ENCODE data around the gene TAS2R31.
"Not testable (repeated sequence)": the region's sequence is repeated elsewhere in the genome, so short reads cannot be mapped to it uniquely, and the experiment has no call there.

Gene TAS2R31

GRCh38 chr12:11031307-11031706, at the start of gene TAS2R31:
TAS2R31 (minus strand) TSS chr12:11031407; CDS start chr12:11031335, 72 bp downstream.
- DNase-seq (ENCODE audit: low spot score), result no peak

GRCh38 chr12:11078246-11078645, 47.0 kb upstream of the TAS2R31 start:
- no peak for DNase-seq (ENCODE audit: low spot score)

DNA sequence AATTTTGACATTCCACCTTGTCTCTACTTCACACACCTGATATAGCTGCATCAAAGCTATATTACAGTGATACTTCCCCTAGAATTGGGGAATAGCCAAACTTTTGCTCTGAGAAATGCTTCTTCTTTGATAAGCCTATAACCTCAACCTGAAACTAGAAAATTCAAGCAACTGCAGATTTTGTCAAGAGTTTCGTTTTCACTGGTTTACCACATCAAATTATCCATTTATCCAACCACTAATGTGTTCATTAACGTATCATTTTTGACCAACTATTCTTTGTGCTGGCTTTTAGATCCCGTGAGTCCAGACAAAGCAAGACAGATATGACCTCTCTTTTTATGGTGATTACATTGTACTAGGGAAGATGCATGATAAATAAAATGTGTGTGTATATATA, 44.4 kb upstream of the TAS2R31 start:
- no peak for DNase-seq (ENCODE audit: low spot score)

DNA sequence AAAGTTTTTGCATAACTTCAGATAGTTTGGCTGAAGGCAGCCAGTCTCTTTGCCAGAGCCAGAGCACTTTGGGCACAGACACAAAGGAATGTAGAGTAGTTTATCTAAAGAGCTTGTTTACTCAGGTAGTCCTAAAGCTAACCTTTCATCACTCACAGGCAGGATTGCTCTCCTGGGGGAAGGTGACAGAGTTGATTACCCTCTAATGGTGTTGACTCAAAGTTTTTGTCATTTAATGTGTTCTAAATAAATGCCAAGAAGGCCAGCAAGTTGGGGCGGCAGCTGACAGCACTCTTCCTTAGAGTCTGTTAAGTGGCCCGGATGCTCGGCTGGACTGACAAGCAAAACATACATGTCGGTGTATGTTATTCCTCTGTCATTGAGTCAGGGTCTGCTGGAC, 40.2 kb upstream of the TAS2R31 start:
- no peak for DNase-seq (ENCODE audit: low spot score)

DNA sequence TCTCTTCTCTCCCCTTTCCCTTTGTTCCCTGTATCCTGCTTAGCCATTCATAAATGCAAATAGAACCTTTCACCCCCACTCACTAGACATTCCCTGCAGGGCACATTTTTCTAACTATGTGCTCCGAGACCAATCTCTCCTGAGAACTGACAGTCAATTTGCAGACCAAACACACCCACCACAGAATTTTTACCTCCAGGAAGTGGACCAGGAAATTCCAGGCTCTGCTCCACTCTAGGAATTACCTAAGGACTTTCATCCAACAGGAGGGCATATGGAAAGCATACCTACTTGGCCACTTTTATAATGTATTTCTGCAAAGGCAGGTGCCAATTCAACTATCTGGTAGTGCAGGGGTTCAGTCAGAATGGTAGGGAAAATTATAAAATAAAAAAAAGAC, 39.8 kb upstream of the TAS2R31 start:
- DNase-seq (ENCODE audit: low spot score), result no peak

DNA sequence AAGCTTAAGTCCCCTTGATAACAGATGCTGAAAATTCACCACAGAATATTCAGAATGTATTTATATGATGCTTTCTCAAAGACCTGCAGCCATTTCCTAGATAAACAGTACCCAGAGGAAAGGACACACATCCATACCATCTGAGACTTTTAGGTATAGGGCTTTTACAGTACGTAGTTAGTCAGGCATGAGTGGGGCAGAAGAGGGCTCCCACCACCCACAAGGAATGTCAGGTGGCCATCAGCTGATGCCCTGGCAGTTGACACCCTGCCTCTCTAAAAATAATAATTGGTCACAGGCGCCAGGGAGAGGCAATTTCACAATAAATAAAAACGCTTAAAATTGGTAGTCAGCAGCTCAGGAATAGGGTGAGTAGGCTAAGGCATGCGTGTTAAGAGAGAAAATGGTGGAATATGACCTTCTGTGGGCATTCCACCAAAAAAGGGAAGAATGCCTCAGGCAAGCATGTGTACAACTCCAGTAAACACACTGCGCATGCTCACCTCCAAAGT, 38.7 kb upstream of the TAS2R31 start:
- DNase-seq (ENCODE audit: low spot score), result no peak

DNA sequence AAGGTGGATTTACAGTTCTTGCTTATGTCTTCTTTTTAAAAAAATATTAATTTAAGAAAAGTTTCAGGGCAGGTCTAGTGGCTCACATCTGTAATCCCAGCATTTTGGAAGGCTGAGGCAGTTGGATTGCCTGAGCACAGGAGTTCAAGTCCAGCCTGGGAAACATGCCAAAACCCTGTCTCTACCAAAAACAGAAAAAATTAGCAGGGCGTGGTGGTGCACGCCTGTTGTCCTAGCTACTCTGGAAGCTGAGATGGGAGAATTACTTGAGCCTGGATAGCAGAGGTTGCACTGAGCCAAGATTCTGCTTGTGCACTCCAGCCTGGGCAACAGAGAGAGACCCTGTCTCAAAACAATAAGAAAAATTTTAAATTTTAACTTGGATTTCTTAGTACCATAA, 36.3 kb upstream of the TAS2R31 start:
- DNase-seq (ENCODE audit: low spot score), result peak; percentile 36

GRCh38 chr12:11062194-11062593, 31.0 kb upstream of the TAS2R31 start, which contains the start of gene TAS2R46:
TAS2R46 (minus strand) TSS chr12:11062294; CDS start chr12:11062294, 0 bp downstream.
- DNase-seq (ENCODE audit: low spot score), result not testable (repeated sequence)

GRCh38 chr12:11059784-11060183, 28.6 kb upstream of the TAS2R31 start:
- DNase-seq (ENCODE audit: low spot score), result no peak

DNA sequence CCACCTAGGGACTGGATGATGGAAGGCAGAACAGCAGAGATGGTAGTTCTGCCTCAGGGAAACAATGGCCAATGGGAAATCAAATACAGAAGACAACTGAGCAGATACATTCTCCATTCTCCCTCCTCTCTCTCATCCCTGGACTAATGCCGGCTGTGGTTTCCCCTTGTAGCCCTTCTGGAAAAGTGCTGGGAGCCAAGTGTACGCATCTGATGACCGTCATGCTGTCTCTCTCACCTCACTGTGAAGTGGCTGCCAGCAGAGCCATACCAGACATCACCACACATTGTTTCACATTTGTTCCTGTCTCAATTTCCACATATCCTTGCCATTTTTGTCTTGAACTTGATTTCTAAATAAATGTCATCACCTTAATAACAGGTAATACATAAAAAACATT, 27.8 kb upstream of the TAS2R31 start:
- no peak for DNase-seq (ENCODE audit: low spot score)

- no peak for DNase-seq (ENCODE audit: low spot score)
These were observed 24.1 kb upstream of the TAS2R31 start for GRCh38 chr12:11055306-11055705.

- DNase-seq (ENCODE audit: low spot score), result not testable (repeated sequence)
These were observed 18.8 kb upstream of the TAS2R31 start for GRCh38 chr12:11049806-11050531.

GRCh38 chr12:11041366-11041765, 10.2 kb upstream of the TAS2R31 start:
- not testable (repeated sequence) for DNase-seq (ENCODE audit: low spot score)

DNA sequence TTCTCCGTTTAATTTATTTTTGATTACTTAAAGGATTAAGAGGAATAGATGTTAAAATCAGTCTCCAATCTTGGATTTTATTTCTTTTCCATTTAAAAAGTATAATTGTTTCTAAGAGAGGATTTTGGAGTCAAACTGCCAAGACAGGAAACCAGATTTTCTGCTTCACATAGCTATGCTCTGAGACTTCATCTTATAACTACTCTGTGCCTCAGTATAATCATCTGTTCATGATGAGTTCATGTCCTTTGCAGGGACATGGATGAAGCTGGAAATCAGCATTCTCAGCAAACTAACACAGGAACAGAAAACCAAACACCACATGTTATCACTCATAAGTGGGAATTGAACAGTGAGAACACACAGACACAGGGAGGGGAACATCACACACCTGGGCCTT, 9.0 kb upstream of the TAS2R31 start:
- DNase-seq (ENCODE audit: low spot score), result no peak

DNA sequence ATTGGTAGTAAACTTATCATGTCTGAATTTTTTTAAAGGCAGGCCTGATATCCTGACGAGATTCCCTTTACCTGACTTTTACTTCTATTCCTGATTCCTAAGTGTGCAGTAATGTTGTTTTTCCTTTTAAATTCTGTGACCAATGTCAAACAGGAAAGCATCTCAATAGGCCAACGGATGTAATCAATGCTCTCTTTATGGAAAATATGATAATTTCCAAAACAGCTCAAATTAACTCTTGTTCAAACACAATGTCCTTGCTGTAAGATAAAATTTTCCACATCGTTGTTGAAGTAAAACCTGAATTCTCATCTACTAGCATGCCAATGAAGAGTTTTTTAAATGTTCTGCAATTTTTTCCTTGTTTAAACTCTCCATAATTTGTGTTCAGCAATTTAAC, 8.0 kb upstream of the TAS2R31 start:
- DNase-seq (ENCODE audit: low spot score), result no peak

DNA sequence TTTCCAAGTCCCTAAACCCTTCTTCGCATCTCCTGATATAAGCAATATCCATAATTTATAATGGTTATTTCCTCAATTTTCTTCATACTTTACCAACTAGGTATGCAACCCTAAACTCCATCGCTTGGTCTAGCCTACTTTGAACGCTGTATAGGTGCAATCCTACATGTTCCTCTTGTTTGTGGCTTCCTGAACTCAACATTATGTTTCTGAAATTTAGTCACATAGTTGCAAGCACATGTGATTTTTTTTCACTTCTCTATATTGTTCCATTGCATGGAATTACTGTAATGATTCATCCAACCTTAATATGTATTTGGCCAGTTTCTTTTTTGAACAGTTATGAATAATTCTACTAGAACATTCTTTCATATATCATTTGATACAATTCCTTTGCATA, 2.8 kb upstream of the TAS2R31 start:
- DNase-seq (ENCODE audit: low spot score), result not testable (repeated sequence)

DNA sequence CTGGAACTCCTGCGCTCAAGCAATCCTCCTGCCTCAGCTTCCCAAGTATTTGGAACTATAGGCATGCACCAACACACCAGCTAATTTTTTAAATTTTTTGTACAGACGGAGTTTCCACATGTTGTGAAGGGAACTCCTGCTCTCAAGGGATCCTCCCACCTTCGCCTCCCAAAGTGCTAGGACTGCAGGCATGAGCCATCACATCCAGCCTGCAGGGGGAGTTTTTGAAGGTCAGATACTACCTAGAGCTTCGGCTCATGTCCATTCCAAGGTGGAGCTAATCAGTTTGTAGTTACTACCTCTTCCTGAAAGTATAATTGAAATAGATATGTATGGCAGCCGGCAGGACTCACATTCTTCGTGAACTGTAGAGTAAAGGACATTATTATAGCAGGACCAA, 5.1 kb downstream of the TAS2R31 start:
- DNase-seq (ENCODE audit: low spot score), result no peak

GRCh38 chr12:11023387-11023786, 7.8 kb downstream of the TAS2R31 start:
- no peak for DNase-seq (ENCODE audit: low spot score)

GRCh38 chr12:11022520-11022919, 8.7 kb downstream of the TAS2R31 start, which contains the start of gene TAS2R19:
TAS2R19 (minus strand) TSS chr12:11022620; CDS start chr12:11022571, 49 bp downstream.
- DNase-seq (ENCODE audit: low spot score), result no peak

- DNase-seq (ENCODE audit: low spot score), result peak; percentile 96
These were observed 14.3 kb downstream of the TAS2R31 start for GRCh38 chr12:11016937-11017336.

- no peak for DNase-seq (ENCODE audit: low spot score)
These were observed 15.3 kb downstream of the TAS2R31 start for GRCh38 chr12:11015775-11016430.

- no peak for DNase-seq (ENCODE audit: low spot score)
These were observed 17.0 kb downstream of the TAS2R31 start for GRCh38 chr12:11014234-11014633.

- no peak for DNase-seq (ENCODE audit: low spot score)
These were observed 23.6 kb downstream of the TAS2R31 start for GRCh38 chr12:11007608-11008007.

All from pons (tissue), 1 donor.